ENCODE data around the gene TRAF3.
"Not testable (repeated sequence)": the region's sequence is repeated elsewhere in the genome, so short reads cannot be mapped to it uniquely, and the experiment has no call there.

Gene TRAF3

DNA sequence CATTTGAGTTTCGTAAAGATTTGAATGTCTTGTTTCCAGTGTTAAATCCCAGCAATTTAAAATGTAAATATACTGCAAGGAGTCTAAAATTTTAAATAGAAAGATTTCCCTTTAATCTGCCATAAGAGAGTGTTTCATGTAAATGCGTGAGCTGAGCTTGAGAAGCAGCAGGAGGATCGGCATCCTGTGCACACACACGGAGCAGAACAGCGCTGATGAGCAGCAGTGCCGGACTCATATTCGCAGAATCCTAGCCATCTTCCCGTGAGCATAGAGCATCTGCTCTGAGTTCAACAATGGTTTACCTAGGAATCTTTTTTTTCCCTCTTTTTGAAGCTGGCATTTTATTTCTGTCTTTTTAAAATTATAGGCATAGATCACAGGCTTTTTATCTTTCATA, 115.4 kb downstream of the TRAF3 start:
- DNase-seq (ENCODE audit: low read depth) = no peak

DNA sequence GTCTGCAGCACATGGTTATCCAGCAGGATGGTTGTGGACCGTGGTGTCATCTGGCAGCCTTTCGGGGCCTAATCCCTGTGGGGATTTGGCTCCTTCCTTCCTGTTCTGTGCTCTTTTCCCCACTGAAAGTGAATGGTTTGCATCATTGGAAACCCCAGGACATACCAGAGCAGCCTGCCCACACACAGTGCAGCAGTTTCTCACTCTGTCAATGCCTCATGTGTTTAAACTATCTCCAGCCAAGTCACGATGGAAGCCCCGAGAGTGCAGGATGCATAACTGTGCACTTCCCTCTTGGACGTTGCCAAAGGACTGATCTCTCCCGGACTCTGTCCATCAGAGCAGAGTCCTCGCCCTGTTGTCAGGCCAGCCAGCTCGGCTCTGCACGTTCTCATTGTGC, 116.2 kb downstream of the TRAF3 start:
- DNase-seq (ENCODE audit: low read depth) = no peak

DNA sequence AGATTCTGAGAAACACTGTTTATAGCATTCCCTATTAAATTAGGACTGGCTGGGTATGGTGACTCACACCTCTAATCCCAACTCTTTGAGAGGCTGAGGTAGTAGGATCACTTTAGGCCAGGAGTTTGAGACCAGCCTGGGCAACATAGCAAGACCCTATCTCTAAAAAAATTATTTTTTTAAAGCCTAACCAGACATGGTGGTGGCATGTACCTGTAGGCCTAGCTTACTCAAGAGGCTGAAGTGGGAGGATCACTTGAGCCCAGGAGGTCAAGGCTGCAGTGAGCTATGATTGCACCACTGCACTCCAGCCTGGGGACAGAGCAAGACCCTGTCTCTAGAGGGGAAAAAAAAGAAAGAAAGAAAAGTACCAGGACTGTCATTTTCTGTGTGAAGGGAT, 119.5 kb downstream of the TRAF3 start:
- DNase-seq (ENCODE audit: low read depth) = not testable (repeated sequence)

DNA sequence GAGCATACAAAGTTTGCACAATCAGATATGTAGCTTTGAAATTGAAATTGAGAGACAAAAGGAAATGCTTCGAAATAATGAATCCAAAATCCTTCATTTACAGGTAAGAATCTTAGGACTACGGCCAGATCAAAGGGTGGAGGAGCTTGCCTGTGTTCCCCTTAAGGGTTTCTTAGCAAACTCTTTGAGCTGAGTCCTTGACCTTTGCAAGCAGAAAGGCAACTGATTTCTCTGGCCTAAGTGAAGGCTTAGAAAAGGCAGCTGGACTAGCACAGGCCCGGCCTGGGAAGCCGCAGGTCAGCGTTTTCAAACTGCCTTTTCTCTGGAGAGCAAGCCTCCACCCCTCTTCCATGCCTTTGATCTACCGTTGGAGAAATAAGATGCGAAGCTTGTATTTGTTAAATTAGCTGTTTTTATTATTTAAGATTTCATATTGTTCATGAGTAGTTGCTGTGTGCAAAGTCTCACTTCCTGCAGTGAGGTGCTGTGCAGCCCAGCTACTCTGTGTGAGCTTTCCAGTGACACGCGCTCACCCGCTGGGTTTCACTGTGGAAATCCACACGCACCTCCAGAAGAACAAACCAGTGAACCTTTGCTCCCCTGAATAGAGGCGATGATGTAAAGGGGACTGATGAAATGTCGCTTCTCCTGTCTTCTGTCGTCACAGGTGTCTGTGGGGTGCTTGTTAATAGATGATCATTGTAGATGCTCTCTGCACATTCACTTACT, 120.2 kb downstream of the TRAF3 start:
- DNase-seq (ENCODE audit: low read depth) = no peak

DNA sequence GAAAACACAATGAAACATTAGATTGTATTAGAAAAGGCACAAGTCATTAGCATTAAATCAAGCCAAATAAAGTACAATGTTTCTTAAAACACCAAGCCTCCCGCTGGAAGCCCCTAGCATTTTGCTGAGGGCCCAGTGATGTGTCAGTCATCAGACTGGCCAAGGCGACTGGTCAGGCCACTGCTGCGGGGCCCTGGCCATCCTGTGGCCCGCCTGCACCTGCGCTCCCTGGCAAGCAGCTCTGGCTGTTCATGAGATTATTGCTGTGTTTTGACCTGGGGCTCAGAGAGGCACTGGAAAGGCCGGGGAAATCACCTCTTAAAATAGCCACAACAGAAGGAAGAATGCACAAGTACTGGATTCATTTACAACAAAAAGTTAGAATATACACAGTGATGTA, 121.0 kb downstream of the TRAF3 start:
- no peak for DNase-seq (ENCODE audit: low read depth)

DNA sequence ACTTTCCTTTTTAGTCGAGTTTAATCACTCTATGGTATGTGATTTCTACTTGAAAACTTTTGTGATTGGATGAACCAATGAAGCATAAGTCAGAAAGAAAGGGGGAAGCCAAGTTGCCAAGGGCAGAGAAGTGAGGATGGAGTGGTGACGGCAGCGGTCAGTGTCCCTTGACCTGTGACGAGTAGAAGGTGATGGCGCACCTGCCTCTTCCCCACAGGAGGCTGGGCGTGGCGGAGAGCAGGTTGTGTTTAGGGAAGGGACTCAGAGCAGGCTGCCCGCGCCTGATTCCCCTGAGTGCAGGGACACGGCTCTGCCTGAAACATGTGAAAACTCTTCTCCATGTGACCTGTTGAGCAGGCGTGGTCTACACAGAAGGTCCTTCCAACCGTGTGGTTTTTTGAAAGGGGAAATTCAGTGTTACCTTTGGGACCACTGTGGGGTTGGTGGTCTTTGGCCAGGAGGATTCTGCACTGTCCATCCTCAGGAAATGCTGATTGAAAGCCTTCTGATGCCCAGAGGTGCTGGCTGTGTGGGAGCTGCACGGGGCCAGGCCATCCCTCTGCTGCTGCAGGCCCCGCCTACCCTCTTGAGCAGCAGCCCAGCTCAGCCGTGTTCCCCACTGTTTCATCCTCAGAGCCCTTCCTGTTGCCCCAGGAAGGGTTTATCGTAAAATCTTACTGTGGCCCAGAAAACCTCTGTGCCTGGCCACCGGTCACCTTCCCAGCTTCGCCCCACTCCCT, 121.7 kb downstream of the TRAF3 start:
- DNase-seq (ENCODE audit: low read depth) = no peak

DNA sequence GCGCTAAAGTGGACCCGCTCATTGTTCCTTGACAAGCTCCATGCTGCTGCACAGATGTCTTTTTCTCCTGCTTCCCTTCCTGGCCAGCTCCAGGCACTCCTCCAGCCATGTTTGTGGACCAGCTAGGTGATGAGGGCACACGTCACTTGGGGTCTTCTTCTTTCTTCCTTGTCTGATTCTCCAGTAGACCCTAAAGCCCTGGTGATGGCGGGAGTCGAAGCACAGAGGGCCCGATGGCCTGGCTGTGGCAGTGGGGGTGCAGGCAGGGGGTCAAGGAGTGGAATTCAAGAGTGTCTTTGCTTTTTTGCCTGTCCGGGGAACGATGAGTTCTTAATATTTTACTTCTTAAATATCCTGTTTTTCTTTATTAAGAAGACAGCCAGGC, 122.3 kb downstream of the TRAF3 start:
- DNase-seq (ENCODE audit: low read depth) = no peak

DNA sequence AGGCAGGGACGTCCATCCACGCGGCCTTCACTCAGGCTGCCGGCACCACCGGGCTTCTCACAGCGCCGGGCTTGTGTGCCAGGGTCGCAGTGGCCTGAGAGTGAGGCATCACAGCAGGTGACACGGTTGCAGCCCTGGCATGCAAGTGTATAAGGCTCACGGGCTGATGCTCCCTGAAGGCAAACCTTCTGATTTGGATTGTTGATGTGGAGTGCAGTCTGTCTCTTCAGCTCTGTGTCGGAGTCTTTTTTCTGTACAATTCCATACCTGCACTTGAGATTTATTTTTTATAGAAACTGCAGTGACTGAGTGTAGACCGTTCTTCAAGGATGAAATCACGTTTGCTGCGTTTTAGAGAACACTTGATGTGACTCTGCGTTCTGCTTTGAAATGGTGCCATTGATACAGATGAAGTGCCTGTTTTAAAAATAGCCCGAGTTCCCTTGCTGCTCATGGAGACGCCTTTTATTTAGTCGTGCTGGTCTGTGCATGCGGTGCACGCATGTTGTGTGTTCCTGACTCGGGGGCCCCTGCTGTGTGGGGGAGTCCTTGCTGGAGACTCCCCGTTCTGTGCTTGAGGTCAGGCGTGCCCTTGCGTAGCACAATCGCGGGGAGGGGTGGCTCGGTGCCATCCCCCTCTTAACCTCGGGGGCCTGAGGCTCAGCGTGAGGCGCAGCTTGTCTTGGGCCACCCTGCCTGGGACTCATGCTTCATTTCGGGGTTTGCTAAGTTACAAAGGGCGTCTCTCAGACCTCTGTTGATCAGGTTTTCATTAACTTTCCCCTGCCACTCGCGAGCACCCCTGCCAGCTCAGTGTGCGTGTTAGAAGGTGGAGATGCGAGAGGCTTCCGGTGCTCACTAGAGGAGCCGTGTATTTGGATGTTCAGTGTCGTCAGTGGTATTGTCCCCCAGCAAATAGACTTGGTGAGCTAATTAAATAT, 123.7 kb downstream of the TRAF3 start:
- no peak for DNase-seq (ENCODE audit: low read depth)

DNA sequence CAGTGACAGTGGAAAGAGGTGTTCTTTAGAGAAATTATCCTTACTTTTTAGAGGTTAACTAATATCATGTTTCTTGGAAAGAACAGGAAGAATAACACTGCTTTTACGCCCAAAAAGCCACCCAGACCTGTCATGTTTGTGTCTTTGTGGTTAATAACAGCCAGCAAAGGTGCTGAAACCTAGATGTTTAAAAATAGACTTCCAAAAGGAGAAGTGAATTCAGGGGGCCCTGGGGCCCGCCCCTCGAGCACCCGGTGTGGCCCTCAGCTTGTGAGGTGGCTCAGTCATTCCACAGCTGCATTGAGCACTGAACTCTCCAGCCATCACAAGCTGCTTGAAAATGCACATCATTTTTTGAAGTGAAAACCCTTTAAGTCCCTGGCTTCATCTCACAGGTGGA, 124.4 kb downstream of the TRAF3 start:
- DNase-seq (ENCODE audit: low read depth) = no peak

DNA sequence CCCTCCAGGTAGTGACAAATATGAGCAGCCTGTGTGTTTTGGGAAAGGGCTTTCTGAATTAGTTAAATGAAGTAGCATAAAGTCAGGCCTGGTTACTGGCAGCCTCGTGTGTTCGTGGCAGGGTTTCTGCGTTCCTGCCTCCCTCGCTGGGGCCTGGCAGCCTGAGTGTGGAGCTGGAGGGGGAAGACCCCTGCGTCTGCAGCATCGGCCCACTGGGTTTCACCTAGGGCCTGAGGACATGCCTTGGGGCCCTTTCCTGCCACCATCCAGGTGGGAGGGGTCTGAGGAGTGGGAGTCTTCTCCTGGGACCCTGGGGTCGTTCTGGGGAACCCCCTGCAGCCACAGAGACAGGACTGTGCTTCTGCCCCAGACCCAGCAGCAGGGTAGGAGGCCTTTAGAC, 124.8 kb downstream of the TRAF3 start:
- no peak for DNase-seq (ENCODE audit: low read depth)

DNA sequence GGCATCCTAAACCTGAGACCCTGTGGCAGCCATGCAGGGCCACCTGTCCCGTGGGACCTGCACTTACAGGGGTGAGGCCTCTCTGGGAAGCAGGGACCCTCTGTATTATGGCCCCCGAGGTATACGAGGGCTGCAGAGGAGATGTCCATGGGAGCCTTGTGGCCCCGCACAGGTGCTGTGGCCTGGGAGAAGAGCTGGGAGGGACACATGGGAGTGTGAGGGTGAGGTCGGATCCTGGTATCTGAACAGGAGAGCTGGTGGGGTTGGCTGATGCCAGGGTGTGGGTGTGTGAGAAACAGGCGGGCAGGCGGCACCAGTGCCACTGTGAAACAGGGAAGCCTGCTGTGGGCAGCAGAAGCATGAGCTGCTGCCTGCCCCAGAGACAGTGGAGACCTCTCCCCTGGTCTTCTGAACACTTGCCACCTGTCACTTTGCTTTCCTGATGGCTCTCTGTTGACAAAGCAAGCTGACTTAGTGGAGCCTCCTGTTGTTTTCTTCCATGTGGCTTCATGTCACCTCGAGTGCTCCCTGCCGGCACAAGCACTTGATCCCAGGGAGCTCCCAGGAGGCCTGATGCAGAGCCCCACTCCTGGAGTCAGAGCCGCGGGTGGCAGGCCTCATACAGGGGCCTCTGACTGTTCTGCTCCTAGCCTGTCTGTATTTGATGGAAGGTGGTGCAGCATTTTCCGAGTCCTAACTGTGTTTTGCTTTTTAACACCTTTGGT, 125.4 kb downstream of the TRAF3 start:
- DNase-seq (ENCODE audit: low read depth) = no peak

DNA sequence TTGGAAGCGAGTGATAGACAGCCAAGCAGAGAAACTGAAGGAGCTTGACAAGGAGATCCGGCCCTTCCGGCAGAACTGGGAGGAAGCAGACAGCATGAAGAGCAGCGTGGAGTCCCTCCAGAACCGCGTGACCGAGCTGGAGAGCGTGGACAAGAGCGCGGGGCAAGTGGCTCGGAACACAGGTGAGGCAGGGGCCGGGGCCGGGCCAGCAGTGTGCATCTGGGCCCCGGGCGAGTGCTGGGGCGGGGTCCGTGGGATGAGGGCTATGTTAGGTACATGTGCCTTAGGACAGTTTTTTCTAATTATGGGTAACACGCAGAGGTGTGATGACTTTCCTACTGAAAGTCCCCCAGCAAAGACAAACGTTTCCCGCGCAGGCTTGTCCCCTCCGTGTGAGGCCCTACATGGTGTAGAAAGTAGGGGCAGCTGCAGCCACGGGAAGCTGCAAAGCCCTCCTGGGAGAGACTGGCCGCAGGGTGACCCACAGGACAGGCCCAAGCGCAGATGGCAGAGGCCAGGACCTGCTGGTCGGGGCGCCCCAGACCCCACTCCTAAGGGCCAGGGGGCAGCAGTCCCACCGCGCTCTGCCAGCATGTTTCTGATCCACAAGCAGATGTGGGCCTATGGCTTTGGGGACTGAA, 126.1 kb downstream of the TRAF3 start:
- DNase-seq (ENCODE audit: low read depth) = no peak

DNA sequence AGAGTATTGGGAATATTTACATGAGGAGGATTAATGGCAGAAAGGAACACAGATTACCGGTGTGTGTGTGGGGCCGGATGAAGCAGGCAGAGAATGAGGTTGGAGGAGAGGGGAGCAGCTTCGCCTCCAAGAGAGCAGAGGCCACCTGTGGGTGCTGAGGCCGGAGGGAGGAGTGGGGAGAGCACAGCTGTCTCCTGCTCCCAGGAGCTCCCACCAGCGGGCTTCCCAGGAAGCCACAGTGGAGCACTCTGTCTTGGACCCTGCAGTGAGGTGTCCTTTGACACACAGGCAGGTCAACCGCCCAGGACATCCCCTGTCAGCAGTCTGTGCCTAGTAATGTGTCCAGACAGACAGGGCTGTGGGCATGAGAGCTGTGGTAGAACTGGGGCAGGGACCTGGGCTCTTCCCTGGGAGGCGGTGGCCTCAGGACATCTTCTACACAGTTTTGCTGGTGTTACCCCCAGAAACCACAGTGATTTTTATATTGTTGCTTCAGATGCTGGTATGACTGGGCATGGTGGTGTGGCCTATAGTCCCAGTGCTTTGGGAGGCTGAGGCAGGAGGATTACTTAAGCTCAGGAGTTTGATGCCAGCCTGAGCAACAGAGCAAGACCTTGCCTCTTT, 126.8 kb downstream of the TRAF3 start:
- no peak for DNase-seq (ENCODE audit: low read depth)

DNA sequence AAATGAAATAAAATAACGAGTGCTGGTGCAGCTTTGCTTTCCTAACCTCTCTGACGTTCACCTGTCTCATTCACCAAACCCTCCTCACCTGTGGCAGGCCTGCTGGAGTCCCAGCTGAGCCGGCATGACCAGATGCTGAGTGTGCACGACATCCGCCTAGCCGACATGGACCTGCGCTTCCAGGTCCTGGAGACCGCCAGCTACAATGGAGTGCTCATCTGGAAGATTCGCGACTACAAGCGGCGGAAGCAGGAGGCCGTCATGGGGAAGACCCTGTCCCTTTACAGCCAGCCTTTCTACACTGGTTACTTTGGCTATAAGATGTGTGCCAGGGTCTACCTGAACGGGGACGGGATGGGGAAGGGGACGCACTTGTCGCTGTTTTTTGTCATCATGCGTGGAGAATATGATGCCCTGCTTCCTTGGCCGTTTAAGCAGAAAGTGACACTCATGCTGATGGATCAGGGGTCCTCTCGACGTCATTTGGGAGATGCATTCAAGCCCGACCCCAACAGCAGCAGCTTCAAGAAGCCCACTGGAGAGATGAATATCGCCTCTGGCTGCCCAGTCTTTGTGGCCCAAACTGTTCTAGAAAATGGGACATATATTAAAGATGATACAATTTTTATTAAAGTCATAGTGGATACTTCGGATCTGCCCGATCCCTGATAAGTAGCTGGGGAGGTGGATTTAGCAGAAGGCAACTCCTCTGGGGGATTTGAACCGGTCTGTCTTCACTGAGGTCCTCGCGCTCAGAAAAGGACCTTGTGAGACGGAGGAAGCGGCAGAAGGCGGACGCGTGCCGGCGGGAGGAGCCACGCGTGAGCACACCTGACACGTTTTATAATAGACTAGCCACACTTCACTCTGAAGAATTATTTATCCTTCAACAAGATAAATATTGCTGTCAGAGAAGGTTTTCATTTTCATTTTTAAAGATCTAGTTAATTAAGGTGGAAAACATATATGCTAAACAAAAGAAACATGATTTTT, 128.2 kb downstream of the TRAF3 start:
- DNase-seq (ENCODE audit: low read depth) = no peak

DNA sequence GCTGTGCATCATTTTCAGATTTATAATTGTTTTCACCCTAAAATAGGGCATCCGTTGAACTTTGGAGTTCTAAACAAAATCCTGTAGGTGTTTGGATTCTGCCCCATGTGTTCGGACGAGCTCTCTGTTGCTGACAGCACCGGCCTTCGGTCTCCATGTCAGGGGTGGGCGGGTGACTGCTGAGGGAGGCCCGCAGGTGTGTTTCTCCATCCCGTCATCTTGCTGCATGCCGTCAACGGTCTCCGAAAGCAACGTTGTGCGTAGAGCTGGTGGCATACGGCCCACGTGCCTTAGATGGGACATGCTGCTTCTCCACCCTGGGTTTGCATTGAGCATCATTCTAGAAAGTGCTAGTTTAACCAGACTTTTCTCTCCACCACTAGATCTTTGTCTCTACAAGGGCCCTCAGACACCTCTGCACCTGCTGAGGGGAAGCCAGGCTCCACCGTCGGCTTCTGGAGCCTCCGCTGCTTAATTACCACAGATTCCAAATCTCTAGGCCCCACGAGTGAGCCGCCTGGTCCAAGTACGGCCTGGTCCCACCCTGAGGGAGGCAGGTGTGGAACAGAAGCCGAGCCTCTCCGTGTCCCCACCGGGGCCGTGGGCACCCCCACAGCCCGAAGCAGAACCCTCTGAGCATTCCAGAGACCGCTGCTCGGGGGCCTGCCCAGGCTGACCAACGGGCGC, 129.5 kb downstream of the TRAF3 start:
- DNase-seq (ENCODE audit: low read depth) = no peak

DNA sequence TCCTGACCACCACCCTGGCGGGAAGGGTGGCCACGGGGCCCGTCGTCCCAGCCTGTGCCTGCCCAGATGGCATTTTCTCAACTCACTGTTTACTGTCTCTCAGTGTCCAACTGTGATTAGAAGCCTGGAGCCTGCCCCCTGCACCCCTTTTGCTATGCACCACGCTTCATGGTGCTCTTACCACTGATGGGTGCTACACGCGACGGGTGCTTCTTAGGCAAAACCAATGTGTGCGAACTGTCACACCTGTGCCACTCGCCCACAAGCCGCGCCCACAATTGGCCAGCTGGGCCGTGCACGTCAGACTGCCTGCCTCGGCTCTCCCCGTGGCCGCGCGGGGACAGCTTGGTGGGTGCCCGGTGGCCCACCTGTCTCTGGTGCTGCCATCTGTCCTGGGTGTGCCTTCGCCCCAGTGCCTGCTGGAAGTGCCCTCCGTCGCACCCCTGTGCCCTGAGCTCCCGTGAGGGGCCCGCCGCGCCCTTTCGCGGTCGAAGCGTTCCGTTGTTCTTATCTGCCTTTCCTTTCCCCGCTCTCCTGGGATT, 130.1 kb downstream of the TRAF3 start:
- DNase-seq (ENCODE audit: low read depth) = no peak

DNA sequence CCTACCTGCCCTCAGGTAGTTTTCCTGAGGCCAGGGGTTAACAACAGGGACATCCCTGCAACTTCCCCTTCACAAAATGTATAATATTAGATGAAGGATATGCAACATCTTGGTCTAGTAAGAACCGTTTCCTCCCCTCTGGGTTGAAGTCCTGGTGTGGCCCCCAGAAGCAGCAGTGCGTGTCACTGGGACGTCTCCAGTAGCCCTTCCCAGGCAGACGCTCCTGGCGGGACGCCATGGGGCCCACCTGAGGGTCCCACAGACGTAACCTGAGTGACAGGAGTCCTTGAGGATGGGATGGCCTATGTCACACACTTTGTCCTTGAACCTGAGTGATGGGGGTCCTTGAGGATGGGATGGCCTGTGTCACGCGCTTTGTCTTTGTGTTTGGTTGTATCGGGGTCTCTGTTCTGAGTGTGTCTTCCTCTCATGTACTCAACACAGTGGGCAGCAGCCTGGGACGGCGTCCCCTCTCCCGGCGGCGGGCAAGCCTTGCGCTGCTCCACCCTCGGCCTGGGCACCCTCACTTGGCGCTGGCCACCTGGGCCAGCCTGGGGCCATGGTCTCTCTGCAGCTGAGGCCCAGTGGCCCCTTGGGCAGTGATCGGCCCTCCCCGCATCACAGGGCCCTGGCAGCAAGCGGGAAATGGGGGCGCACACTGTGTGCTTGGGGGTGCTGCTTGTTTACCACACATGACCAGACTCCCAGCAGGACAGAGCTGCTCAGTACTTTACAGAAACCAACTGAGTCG, 130.9 kb downstream of the TRAF3 start:
- DNase-seq (ENCODE audit: low read depth) = no peak

DNA sequence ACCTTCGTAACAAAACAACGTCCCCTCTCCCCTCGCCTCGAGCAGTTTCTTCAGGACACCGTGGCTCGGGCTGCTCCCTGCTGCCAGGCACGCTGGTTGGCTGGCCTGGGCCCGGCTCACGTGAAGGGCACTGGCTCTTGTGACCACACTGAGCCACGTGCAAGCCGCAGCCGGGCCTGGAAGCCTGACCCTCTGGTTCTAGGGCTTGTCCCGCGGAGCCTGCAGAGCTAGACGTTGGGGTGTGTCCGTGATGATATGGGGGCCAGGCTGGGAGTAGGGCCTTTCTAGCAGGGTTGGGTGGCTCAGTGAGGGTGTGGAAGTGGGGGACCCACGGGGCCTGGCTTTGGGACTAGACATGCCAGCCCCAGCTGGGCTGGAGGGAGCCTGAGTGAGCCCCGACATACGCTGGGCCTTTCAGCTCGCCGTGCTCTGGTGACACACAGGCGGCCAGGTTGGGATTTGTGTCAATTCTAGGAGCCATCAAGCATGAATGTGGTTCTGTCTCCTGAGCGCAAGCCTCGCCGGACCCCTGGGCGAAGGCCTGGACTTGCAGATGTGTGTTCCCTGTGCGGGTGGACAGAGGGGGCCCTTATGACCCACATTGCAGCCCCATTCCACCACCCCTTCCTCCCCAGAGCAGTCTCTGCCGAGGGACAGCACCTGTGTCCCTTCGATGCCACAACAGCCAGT, 131.7 kb downstream of the TRAF3 start:
- no peak for DNase-seq (ENCODE audit: low read depth)

Data from activated gamma-delta T cell treated with anti-CD3 and anti-CD28 coated beads, Interleukin-2, amount 50 U/mL, for 16 hours (primary cell).